HG03469 (cell line): ENCODE data around the gene DPPA5.
"Not testable (repeated sequence)": the region's sequence is repeated elsewhere in the genome, so short reads cannot be mapped to it uniquely, and the experiment has no call there.

Experiments used
- ATAC-seq: cut with Tn5 transposase; IDR thresholded peaks from one replicate; pipeline ENCODE4 v1.9.1; 2021; ENCODE audit warnings: mild to moderate bottlenecking, moderate library complexity, moderate number of reproducible peaks; ENCODE audit not compliant: unreplicated experiment

DPPA5 gene

GRCh38 chr6:73303773-73304172 is 50.3 kb downstream of the DPPA5 start:
- not testable (repeated sequence) for ATAC-seq
